Measurements from ENCODE around the gene ZNF507. TPM values are rescaled to one million over a fixed set of nuclear protein-coding genes. Genes with fewer than 3 reads are reported as not detected.

The ZNF507 gene
- total and polyA plus RNA-seq, 12 donors: 2.7 to 26.6 (median 17.4) TPM

- Histone ChIP-seq H3K27ac (no peak overlapping the region), H3K36me3 (peaks cover 0 to 43% (median 1%) of the 10 kb centered on the region in 9 donors), H3K4me3 (no peak overlapping the region), H3K4me1 (peaks cover 0 to 6% (median 0%) of the 10 kb centered on the region in 9 donors), H3K27me3 (peaks cover 0 to 8% (median 0%) of the 10 kb centered on the region in 7 donors), H3K9me3 (no peaks in the 10 kb centered on the region)
- intact Hi-C loops (cut with DNase I): no loop called here
- 82 to 92% methylated on average over 7 of the region's 7 CpGs for WGBS, 2 donors
- ATAC-seq (no peak), DNase-seq (no peak)
- no peak for TF ChIP-seq CTCF (IDR thresholded peaks at IDR 0.05)
Observed at GRCh38 chr19:32387701-32388392, 42.4 kb downstream of the ZNF507 start.

GRCh38 chr19:32388393-32388855 is 43.0 kb downstream of the ZNF507 start:
- ATAC-seq: no peak
- Histone ChIP-seq H3K4me1 (peaks cover 0 to 11% (median 0%) of the 10 kb centered on the region in 9 donors), H3K27ac (no peak overlapping the region), H3K4me3 (no peak overlapping the region), H3K36me3 (peaks cover 0 to 38% (median 0%) of the 10 kb centered on the region in 9 donors), H3K27me3 (peaks cover 0 to 7% (median 0%) of the 10 kb centered on the region in 7 donors), H3K9me3 (no peaks in the 10 kb centered on the region)
- TF ChIP-seq CTCF (IDR thresholded peaks at IDR 0.05): no peak
- 96 to 97% methylated on average over 3 of the region's 3 CpGs for WGBS, 2 donors
- DNase-seq: no peak
- intact Hi-C loops (cut with DNase I): no loop called here

- Histone ChIP-seq H3K36me3 (no peaks in the 10 kb centered on the region), H3K4me1 (peaks cover 0 to 12% (median 0%) of the 10 kb centered on the region in 9 donors), H3K4me3 (no peak overlapping the region), H3K27ac (no peak overlapping the region), H3K9me3 (no peaks in the 10 kb centered on the region), H3K27me3 (peaks cover 0 to 14% (median 0%) of the 10 kb centered on the region in 7 donors)
- no peak for TF ChIP-seq CTCF (IDR thresholded peaks at IDR 0.05)
- WGBS, 2 donors: 52 to 64% methylated on average over 3 of the region's 3 CpGs
- ATAC-seq (peak in 5 of 8 donors; percentile 4 to 65 (median 47)), DNase-seq (no peak)
- intact Hi-C loops (cut with DNase I): no loop called here
Observed at GRCh38 chr19:32392901-32393300, 47.5 kb downstream of the ZNF507 start.

- H3K9me3 ChIP-seq: no peaks in the 10 kb centered on the region
- intact Hi-C loops (cut with DNase I): no loop called here
- 75 to 78% methylated on average over 6 of the region's 6 CpGs for WGBS, 2 donors
- peaks cover 0 to 16% (median 0%) of the 10 kb centered on the region in 7 donors for H3K27me3 ChIP-seq
- peaks cover 0 to 12% (median 0%) of the 10 kb centered on the region in 9 donors for H3K4me1 ChIP-seq
- peaks cover 0 to 3% (median 0%) of the 10 kb centered on the region in 9 donors for H3K36me3 ChIP-seq
- no peak overlapping the region for H3K4me3 ChIP-seq
- no peak overlapping the region for H3K27ac ChIP-seq
- TF ChIP-seq CTCF (IDR thresholded peaks at IDR 0.05): no peak
- no peak for DNase-seq
- ATAC-seq: no peak
Observed at GRCh38 chr19:32396046-32396652, 50.7 kb downstream of the ZNF507 start.
